Measurements from ENCODE around the gene WDR82.

Gene WDR82

GRCh38 chr3:52308308-52308707 lies 29.9 kb upstream of the WDR82 start:
- in situ Hi-C loops (cut with HindIII; ENCODE audit: low sequenced_read_pairs), result no loop called here

- in situ Hi-C loops (cut with HindIII; ENCODE audit: low sequenced_read_pairs), result no loop called here
Measured at GRCh38 chr3:52306978-52307377, 28.5 kb upstream of the WDR82 start.

- in situ Hi-C loops (cut with HindIII; ENCODE audit: low sequenced_read_pairs), result no loop called here
Measured at GRCh38 chr3:52305926-52306325, 27.5 kb upstream of the WDR82 start.

- in situ Hi-C loops (cut with HindIII; ENCODE audit: low sequenced_read_pairs), result no loop called here
Measured at GRCh38 chr3:52303811-52304210, 25.4 kb upstream of the WDR82 start.

- in situ Hi-C loops (cut with HindIII; ENCODE audit: low sequenced_read_pairs), result no loop called here
Measured at GRCh38 chr3:52302426-52303145, 24.1 kb upstream of the WDR82 start.

- in situ Hi-C loops (cut with HindIII; ENCODE audit: low sequenced_read_pairs), result no loop called here
Measured at GRCh38 chr3:52299879-52300611, 21.6 kb upstream of the WDR82 start.

- in situ Hi-C loops (cut with HindIII; ENCODE audit: low sequenced_read_pairs), result no loop called here
Measured at GRCh38 chr3:52299247-52299878, 20.9 kb upstream of the WDR82 start.

GRCh38 chr3:52298149-52299098 lies 20.0 kb upstream of the WDR82 start:
- in situ Hi-C loops (cut with HindIII; ENCODE audit: low sequenced_read_pairs), result no loop called here

- in situ Hi-C loops (cut with HindIII; ENCODE audit: low sequenced_read_pairs), result no loop called here
Measured at GRCh38 chr3:52297242-52298148, 19.0 kb upstream of the WDR82 start.

GRCh38 chr3:52295671-52296208 lies 17.3 kb upstream of the WDR82 start:
- in situ Hi-C loops (cut with HindIII; ENCODE audit: low sequenced_read_pairs), result no loop called here

- in situ Hi-C loops (cut with HindIII; ENCODE audit: low sequenced_read_pairs), result no loop called here
Measured at GRCh38 chr3:52294320-52295150, 16.1 kb upstream of the WDR82 start.

GRCh38 chr3:52293491-52294319 lies 15.3 kb upstream of the WDR82 start:
- in situ Hi-C loops (cut with HindIII; ENCODE audit: low sequenced_read_pairs), result no loop called here

- in situ Hi-C loops (cut with HindIII; ENCODE audit: low sequenced_read_pairs), result no loop called here
Measured at GRCh38 chr3:52292247-52293065, 14.0 kb upstream of the WDR82 start.

GRCh38 chr3:52291508-52292181 lies 13.2 kb upstream of the WDR82 start:
- in situ Hi-C loops (cut with HindIII; ENCODE audit: low sequenced_read_pairs), result no loop called here

- in situ Hi-C loops (cut with HindIII; ENCODE audit: low sequenced_read_pairs), result no loop called here
Measured at GRCh38 chr3:52290596-52291507, 12.4 kb upstream of the WDR82 start.

Data from endothelial cell of hepatic sinusoid (primary cell).